ENCODE data around the gene KLF16. TPM values are rescaled to one million over a fixed set of nuclear protein-coding genes. Genes with fewer than 3 reads are reported as not detected.
A peak's percentile ranks its signal among the peaks of the same experiment; 100 is the strongest.
"Not testable (repeated sequence)": the region's sequence is repeated elsewhere in the genome, so short reads cannot be mapped to it uniquely, and the experiment has no call there.

Gene KLF16
- polyA plus RNA-seq, 4 donors, result 6.1 to 12.3 (median 7.1) TPM

GRCh38 chr19:1884719-1885334 lies 21.4 kb upstream of the KLF16 start:
- DNase-seq (ENCODE audit: low read depth in 4 of 4, low spot score in 3 of 4), result no peak

GRCh38 chr19:1884291-1884718 lies 20.9 kb upstream of the KLF16 start:
- DNase-seq (ENCODE audit: low read depth in 4 of 4, low spot score in 3 of 4), result no peak

- no peak for DNase-seq (ENCODE audit: low read depth in 4 of 4, low spot score in 3 of 4)
Observed at GRCh38 chr19:1883784-1884183, 20.4 kb upstream of the KLF16 start.

- no peak for DNase-seq (ENCODE audit: low read depth in 4 of 4, low spot score in 3 of 4)
Observed at GRCh38 chr19:1882786-1883692, 19.7 kb upstream of the KLF16 start.

- no peak for DNase-seq (ENCODE audit: low read depth in 4 of 4, low spot score in 3 of 4)
Observed at GRCh38 chr19:1882089-1882785, 18.9 kb upstream of the KLF16 start.

GRCh38 chr19:1881393-1882088 lies 18.2 kb upstream of the KLF16 start:
- not testable (repeated sequence) for DNase-seq (ENCODE audit: low read depth in 4 of 4, low spot score in 3 of 4)

- no peak for DNase-seq (ENCODE audit: low read depth in 4 of 4, low spot score in 3 of 4)
Observed at GRCh38 chr19:1880611-1881392, 17.4 kb upstream of the KLF16 start.

- DNase-seq (ENCODE audit: low read depth in 4 of 4, low spot score in 3 of 4), result not testable (repeated sequence)
Observed at GRCh38 chr19:1879982-1880381, 16.6 kb upstream of the KLF16 start.

- not testable (repeated sequence) for DNase-seq (ENCODE audit: low read depth in 4 of 4, low spot score in 3 of 4)
Observed at GRCh38 chr19:1878583-1878982, 15.2 kb upstream of the KLF16 start.

- DNase-seq (ENCODE audit: low read depth in 4 of 4, low spot score in 3 of 4), result not testable (repeated sequence)
Observed at GRCh38 chr19:1877280-1877660, 13.9 kb upstream of the KLF16 start.

- not testable (repeated sequence) for DNase-seq (ENCODE audit: low read depth in 4 of 4, low spot score in 3 of 4)
Observed at GRCh38 chr19:1876496-1877279, 13.3 kb upstream of the KLF16 start.

- peak in 2 of 4 donors; percentile 78 for DNase-seq (ENCODE audit: low read depth in 4 of 4, low spot score in 3 of 4)
Observed at GRCh38 chr19:1875646-1876495, 12.5 kb upstream of the KLF16 start.

GRCh38 chr19:1875265-1875645 lies 11.9 kb upstream of the KLF16 start:
- not testable (repeated sequence) for DNase-seq (ENCODE audit: low read depth in 4 of 4, low spot score in 3 of 4)

- DNase-seq (ENCODE audit: low read depth in 4 of 4, low spot score in 3 of 4), result no peak
Observed at GRCh38 chr19:1874554-1875185, 11.3 kb upstream of the KLF16 start.

- no peak for DNase-seq (ENCODE audit: low read depth in 4 of 4, low spot score in 3 of 4)
Observed at GRCh38 chr19:1873524-1874473, 10.4 kb upstream of the KLF16 start.

GRCh38 chr19:1872807-1873523 lies 9.6 kb upstream of the KLF16 start:
- no peak for DNase-seq (ENCODE audit: low read depth in 4 of 4, low spot score in 3 of 4)

Measured in right renal pelvis (tissue), 4 donors.